Effector memory CD8-positive, alpha-beta T cell (primary cell): ENCODE measurements around the gene ZNF879.

Experiments used
- ATAC-seq: fragments of 150-1000 bp; cut with Tn5 transposase; replicated peaks from 2 replicates; pipeline ENCODE4 v1.10.0; 2021; ENCODE audit warnings: mild to moderate bottlenecking, moderate library complexity
- DNase-seq, 3 experiments: peaks; one replicate each; pipeline ENCODE4 v3.0.0; 2021
- H3K27ac Mint-ChIP-seq, 2 donors: one replicate each; pipeline ENCODE4 v1.8.0; 2022; ENCODE audit warnings: mild to moderate bottlenecking in 2 of 2, mixed read lengths in 2 of 2, moderate library complexity in 2 of 2
- H3K27me3 Mint-ChIP-seq, 2 donors: one replicate each; pipeline ENCODE4 v1.8.0; 2022; ENCODE audit warnings: mixed read lengths in 2 of 2
- H3K36me3 Mint-ChIP-seq: one replicate; pipeline ENCODE4 v1.8.0; 2022; ENCODE audit warnings: mild to moderate bottlenecking, moderate library complexity, mixed read lengths; ENCODE audit not compliant: insufficient read depth
- H3K4me1 Mint-ChIP-seq, 2 donors: one replicate each; pipeline ENCODE4 v1.8.0; 2022; ENCODE audit warnings: low read depth in 2 of 2, mixed read lengths in 2 of 2
- H3K4me3 Mint-ChIP-seq, 2 donors: one replicate each; pipeline ENCODE4 v1.8.0; 2022; ENCODE audit warnings: mild to moderate bottlenecking in 2 of 2, mixed read lengths in 2 of 2, moderate library complexity in 2 of 2
- H3K9me3 Mint-ChIP-seq, 2 donors: one replicate each; pipeline ENCODE4 v1.8.0; 2022; ENCODE audit warnings: mixed read lengths in 2 of 2

ZNF879 gene

DNA sequence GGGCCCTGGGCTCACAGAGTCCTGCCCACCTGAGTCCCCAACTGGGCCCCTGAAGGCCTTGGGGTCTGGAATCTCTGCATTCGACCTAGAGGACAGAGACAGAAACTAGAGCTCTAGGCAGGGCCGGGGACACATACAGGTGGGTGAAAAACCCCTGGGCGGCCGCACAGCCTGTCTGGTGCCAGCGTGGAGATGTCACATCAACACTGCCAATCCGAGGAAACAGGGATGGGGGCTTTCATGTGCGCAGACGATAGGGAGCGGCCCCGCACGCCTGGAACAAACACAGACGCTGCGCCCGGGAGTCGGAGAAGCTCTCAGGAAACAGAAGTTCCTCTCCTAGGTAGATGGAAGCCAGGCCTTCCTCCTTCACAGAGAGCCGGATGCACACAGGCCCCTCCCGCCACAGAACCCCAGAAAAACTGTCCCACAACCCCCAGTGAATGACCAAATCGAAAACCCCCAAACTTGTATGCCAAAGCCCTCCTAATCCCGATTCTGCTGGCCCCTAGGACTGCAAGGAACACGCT lies 30.3 kb upstream of the ZNF879 start:
- Mint-ChIP-seq H3K9me3 (no peaks in the 10 kb centered on the region), H3K27ac (no peak overlapping the region), H3K27me3 (peaks cover 23 to 53% of the 10 kb centered on the region in 2 donors), H3K4me1 (no peaks in the 10 kb centered on the region), H3K36me3 (no peaks in the 10 kb centered on the region), H3K4me3 (no peak overlapping the region)
- DNase-seq (no peak), ATAC-seq (no peak)

DNA sequence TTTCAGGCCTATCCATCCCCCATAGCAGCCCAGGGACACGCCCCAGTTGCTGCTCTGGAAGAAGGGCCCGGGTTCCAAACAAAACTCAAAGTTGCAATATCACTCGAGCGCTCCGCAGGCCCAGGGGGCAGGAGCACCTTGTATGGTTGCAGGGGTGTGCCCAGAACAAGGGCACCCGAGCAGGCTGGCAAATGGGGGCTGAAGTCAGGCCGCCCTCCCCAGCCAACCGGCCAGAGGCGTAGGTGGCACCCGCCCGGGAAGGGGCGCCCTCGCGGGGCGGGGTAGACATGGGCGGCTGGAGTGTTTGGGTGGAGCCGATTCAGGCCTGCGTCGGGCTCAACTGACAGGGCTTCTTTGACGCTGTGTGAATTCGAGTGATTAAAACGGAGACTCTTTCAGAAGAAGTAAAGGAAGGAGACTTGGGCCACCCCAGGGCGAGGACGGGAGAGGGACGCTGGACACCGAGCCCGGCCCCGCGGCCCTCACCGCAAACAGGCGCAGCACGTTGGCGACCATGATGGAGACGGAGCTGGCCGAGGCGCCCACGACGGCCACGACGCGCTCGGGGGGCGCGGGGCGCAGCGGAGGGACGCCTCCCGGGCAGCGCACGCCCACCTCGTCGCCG lies 29.5 kb upstream of the ZNF879 start:
- H3K27me3 Mint-ChIP-seq = peaks cover 23 to 53% of the 10 kb centered on the region in 2 donors
- no peaks in the 10 kb centered on the region for H3K36me3 Mint-ChIP-seq
- no peaks in the 10 kb centered on the region for H3K9me3 Mint-ChIP-seq
- DNase-seq = no peak
- no peak for ATAC-seq
- no peaks in the 10 kb centered on the region for H3K4me1 Mint-ChIP-seq
- no peak overlapping the region for H3K4me3 Mint-ChIP-seq
- no peak overlapping the region for H3K27ac Mint-ChIP-seq

DNA sequence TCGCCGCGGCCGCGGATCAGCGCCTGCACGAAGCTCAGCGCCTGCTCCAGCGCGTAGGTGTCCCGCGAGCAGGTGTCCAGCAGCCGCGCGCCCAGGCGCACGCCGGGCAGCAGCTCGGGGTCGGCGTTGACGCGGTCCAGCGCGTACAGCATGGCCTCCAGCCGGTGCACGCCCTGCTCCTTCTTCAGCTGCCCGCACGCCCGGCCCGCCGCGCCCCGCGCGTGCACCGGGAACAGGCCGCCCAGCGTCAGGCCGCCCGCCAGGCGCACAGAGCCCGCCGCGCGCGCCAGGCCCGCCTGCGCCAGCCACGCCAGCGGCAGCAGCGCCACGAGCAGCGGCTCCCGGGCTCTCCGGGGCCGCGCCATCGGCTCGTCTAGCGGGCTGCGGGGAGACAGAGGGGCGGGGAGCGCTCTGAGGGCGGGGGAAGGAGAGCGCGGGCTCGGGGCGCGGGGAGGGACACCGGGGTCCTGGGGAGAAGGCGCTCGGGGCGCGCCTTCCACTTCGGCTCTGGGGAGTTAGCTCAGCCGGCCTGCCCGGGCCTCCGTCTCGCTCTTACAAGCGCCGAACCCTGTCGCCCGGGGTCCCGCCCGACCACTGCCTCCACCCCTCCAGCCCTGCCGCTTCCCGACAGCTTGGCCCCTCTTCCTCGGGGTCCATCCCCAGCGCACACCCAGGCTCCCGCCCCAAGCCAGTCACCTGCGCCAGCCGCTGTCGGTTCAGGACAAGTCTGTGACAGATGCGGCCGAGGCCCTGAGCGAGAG lies 28.8 kb upstream of the ZNF879 start, which contains the start of gene GRM6:
Gene GRM6 (minus strand): TSS at position 741 of the 761 bp plus-strand sequence. CDS start 376 bp downstream, at position 365.
- H3K27me3 Mint-ChIP-seq = peaks cover 23 to 53% of the 10 kb centered on the region in 2 donors
- ATAC-seq (no peak), DNase-seq (no peak)
- no peaks in the 10 kb centered on the region for H3K4me1 Mint-ChIP-seq
- H3K27ac Mint-ChIP-seq = no peak within 1 kb of the TSS
- H3K36me3 Mint-ChIP-seq = no peaks in the 10 kb centered on the region
- H3K9me3 Mint-ChIP-seq = no peaks in the 10 kb centered on the region
- H3K4me3 Mint-ChIP-seq = no peak within 1 kb of the TSS

DNA sequence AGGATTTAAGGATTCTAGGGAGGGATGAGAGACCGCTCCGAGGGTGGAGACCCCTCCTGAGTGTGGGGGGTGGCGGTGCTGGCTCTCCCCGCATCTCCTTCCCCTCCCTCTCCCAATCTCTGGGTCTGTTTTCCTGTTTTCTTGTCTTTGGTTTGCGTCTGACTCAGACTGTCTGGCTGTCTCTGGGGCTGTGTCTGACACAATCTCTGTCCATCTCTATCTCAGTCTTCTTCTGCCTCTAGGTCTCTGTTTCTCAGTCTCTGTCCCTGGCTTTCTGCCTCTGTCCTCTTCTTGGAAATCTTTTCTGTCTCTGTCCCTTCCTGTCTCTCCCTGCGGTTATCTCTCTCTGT lies 28.3 kb upstream of the ZNF879 start:
- ATAC-seq = no peak
- Mint-ChIP-seq H3K27ac (no peak overlapping the region), H3K27me3 (peaks cover 23 to 55% of the 10 kb centered on the region in 2 donors), H3K4me3 (no peak overlapping the region), H3K36me3 (no peaks in the 10 kb centered on the region), H3K4me1 (no peaks in the 10 kb centered on the region), H3K9me3 (no peaks in the 10 kb centered on the region)
- DNase-seq = no peak

DNA sequence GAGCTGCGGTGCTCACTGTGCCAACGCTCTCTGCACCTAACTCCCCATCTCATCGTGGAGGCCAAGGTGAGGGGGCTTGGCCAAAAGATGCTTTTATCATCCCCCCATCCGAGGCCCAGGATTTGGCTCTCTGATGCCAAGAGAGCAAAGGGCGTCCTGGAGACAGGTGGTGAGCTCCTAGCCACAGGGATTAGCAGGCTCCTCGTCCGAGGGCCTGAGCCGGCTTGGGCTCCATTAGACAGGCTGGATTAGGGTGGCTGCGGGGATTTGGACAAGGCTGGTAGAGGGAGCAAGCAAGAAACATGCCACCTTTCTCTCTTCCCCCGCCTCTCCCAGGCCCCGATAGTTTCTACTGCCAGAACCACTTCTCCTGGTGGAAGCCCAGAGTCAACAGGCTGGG lies 27.4 kb upstream of the ZNF879 start:
- peaks cover 28 to 63% of the 10 kb centered on the region in 2 donors for H3K27me3 Mint-ChIP-seq
- DNase-seq = no peak
- no peaks in the 10 kb centered on the region for H3K4me1 Mint-ChIP-seq
- no peak overlapping the region for H3K27ac Mint-ChIP-seq
- no peak overlapping the region for H3K4me3 Mint-ChIP-seq
- H3K9me3 Mint-ChIP-seq = no peaks in the 10 kb centered on the region
- no peaks in the 10 kb centered on the region for H3K36me3 Mint-ChIP-seq
- no peak for ATAC-seq

DNA sequence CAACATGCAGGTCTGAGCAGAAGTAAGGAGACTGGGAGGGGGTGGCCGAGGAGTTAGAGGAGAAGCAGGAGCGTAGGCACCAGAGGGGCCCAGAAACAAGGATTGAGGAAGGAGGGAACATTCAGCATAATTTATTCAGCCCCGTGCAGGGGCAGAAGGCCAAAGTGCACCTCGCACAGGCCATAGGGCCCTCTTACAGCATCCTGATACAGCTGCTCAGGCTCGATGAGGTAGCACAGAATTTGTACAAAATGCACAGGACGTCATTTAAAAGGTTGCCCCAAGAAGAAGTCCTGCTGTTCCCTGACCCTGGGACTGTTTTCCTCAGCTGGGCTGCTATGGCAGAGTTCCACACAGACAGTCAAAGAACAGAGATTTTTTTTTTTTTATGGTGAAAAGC lies 26.4 kb upstream of the ZNF879 start:
- Mint-ChIP-seq H3K9me3 (no peaks in the 10 kb centered on the region), H3K36me3 (no peaks in the 10 kb centered on the region), H3K4me3 (no peak overlapping the region), H3K4me1 (no peaks in the 10 kb centered on the region), H3K27ac (no peak overlapping the region), H3K27me3 (peaks cover 37 to 64% of the 10 kb centered on the region in 2 donors)
- ATAC-seq (no peak), DNase-seq (no peak)

DNA sequence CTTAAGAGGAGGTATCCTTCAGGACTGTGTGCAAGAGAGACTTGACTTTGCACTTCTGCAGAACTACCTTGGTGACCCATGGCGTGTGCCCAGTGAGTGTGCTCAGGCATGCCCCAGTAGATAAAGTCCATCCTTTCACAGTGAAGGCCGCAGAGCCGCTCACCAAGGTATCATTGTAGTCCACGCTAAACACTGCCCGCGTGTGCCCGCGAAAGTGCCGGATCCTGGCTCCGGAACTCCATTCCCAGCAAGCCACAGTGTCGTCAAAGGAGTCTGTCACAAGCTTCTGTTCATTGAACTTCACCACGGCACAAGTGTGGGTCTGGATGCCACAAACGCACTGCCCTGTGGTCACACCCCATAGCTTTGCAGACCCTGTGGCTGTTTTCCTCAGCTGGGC lies 25.2 kb upstream of the ZNF879 start:
- ATAC-seq (no peak), DNase-seq (no peak)
- Mint-ChIP-seq H3K36me3 (no peaks in the 10 kb centered on the region), H3K4me3 (no peak overlapping the region), H3K27ac (no peak overlapping the region), H3K27me3 (peaks cover 39 to 52% of the 10 kb centered on the region in 2 donors), H3K9me3 (no peaks in the 10 kb centered on the region), H3K4me1 (no peaks in the 10 kb centered on the region)

DNA sequence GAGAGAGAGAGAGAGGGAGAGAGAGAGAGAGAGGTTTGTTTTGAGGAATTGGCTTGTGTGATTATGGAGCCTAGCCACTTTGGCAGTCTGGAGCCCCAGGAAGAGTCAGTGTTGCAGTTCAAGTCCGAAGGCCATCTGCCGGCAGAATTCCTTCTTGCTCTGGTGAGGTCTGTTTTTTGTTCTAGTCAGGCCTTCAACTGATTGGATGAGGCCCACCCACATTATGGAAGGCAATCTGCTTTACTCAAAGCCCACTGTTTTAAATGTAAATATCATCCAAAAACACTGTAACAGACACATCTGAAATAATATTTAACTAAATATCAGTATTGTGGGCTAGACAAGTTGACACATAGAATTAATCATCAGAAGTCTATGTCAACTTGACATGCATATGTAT lies 17.0 kb upstream of the ZNF879 start:
- no peak overlapping the region for H3K4me3 Mint-ChIP-seq
- H3K27me3 Mint-ChIP-seq = peaks cover 30 to 43% of the 10 kb centered on the region in 2 donors
- H3K4me1 Mint-ChIP-seq = no peaks in the 10 kb centered on the region
- peaks cover 0 to 8% of the 10 kb centered on the region in 2 donors for H3K9me3 Mint-ChIP-seq
- no peaks in the 10 kb centered on the region for H3K36me3 Mint-ChIP-seq
- DNase-seq (no peak), ATAC-seq (no peak)
- no peak overlapping the region for H3K27ac Mint-ChIP-seq

DNA sequence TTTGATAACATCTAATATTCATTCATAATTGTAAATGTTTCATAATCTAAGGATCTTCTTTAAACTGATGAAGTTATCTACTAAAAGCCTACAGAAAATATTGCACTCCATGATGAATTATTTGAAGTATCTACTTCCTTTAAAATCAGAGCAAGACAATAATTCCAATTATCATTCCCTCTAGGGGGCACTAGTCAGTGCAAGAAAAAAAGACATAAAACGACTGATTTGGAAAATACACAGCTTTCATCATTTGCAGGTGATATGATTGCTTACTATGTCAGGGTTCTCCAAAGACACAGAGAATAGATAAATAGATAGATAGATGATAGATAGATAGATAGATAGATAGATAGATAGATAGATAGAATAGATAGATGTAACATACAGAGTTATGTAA lies 14.9 kb upstream of the ZNF879 start:
- Mint-ChIP-seq H3K9me3 (peaks cover 0 to 12% of the 10 kb centered on the region in 2 donors), H3K4me3 (no peak overlapping the region), H3K4me1 (no peaks in the 10 kb centered on the region), H3K27me3 (peaks cover 27 to 38% of the 10 kb centered on the region in 2 donors), H3K27ac (no peak overlapping the region), H3K36me3 (no peaks in the 10 kb centered on the region)
- no peak for DNase-seq
- no peak for ATAC-seq

DNA sequence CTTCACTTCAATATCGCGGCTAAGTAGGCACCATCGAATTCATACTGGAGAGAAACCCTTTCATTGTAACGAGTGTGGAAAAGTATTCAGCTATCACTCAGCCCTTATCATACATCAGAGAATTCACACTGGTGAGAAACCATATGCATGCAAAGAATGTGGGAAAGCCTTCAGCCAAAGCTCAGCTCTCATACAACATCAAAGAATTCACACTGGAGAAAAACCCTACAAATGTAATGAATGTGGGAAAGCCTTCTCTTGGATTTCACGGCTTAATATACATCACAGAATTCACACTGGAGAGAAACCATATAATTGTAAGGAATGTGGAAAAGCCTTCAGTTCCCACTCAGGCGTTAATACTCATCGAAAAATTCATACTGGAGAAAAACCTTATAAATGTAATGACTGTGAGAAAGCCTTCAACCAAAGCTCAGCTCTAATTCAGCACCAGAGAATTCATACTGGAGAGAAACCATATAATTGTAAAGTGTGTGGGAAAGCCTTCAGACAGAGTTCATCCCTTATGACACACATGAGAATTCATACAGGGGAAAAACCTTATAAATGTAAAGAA lies 9.5 kb downstream of the ZNF879 start:
- Mint-ChIP-seq H3K27ac (no peak overlapping the region), H3K4me3 (no peak overlapping the region), H3K36me3 (peaks cover 35% of the 10 kb centered on the region), H3K27me3 (no peaks in the 10 kb centered on the region), H3K4me1 (no peaks in the 10 kb centered on the region), H3K9me3 (peaks cover 27 to 44% of the 10 kb centered on the region in 2 donors)
- DNase-seq = no peak
- no peak for ATAC-seq

DNA sequence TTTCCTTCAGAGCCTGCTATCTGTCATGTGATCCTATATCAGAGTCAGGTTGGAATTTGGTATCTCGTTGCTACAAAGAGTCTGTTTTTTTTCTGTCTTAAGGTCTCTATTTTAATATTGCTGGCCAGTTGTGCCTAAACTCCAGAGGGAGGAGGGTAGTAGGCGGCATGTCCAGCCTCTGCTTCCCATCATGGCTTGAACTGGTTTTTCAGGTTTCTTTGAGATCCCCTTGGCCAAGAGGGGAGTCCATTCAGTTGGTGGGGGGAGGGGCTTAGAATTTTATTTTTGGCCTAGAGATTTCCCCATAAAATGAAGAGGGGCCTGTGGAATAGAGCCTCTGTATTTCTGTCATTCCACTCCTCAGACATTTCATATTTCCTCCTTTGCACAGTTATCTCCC lies 21.2 kb downstream of the ZNF879 start:
- Mint-ChIP-seq H3K36me3 (no peaks in the 10 kb centered on the region), H3K27me3 (peaks cover 13 to 14% of the 10 kb centered on the region in 2 donors), H3K4me3 (no peak overlapping the region), H3K27ac (no peak overlapping the region), H3K4me1 (no peaks in the 10 kb centered on the region), H3K9me3 (peaks cover 9 to 19% of the 10 kb centered on the region in 2 donors)
- DNase-seq (no peak), ATAC-seq (no peak)

DNA sequence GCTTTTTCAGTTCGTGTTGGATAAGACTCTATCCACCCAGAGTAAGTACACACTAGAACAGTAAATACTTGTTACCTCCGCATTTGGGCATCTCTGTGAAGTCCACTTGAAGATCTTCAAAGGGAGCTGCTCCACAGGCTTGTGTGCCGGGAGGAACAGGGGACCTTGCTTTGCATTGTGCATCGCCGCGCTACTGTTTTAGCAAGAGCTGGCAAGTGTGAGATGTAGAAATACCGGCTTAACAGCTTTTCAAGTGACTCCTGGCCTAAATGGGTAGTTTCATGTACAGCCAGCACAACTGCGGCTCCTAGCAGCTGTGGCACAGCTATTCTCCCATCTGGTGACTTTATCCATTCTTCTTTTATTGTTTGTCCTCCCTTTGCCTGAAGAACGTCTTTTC lies 28.2 kb downstream of the ZNF879 start:
- H3K4me1 Mint-ChIP-seq = no peaks in the 10 kb centered on the region
- H3K36me3 Mint-ChIP-seq = no peaks in the 10 kb centered on the region
- H3K9me3 Mint-ChIP-seq = peaks cover 3 to 9% of the 10 kb centered on the region in 2 donors
- no peak overlapping the region for H3K27ac Mint-ChIP-seq
- no peak for ATAC-seq
- H3K27me3 Mint-ChIP-seq = peaks cover 33 to 34% of the 10 kb centered on the region in 2 donors
- H3K4me3 Mint-ChIP-seq = no peak overlapping the region
- no peak for DNase-seq

DNA sequence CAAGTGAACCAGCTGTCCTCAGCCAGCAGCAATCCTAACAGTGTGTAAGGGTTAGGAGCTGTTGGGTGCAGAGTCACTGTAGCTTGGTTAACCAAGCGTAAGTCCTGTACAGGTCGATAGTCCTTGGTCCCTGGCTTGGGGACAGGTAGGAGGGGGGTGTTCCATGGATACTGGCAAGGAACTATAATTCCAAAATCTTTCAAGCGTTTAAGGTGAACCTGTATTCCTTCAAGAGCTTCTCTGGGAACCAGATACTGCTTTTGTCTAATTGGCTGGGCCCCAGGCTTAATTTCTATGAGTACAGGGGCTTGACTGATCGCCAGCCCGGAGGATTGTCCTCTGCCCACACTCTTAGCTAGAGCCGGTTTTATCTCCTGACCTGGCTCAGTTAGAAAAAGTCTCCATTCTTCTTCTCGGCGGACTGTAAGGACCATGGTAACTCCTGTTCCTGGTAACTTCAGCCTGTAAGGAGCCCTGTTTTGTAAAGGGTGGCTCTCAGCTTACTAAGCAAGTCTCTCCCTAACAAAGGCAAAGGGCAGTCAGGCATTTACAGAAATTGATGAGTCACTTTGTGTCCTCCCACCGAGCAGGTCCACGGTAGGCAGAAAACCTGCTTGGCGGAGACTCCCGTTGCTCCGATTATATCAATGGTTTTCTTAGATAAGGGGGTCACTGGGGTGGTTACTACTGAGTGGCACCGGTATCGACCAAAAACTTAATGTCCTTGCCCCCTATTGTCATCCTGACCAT lies 30.6 kb downstream of the ZNF879 start:
- ATAC-seq = no peak
- no peak overlapping the region for H3K4me3 Mint-ChIP-seq
- no peak for DNase-seq
- peaks cover 0 to 1% of the 10 kb centered on the region in 2 donors for H3K9me3 Mint-ChIP-seq
- H3K4me1 Mint-ChIP-seq = no peaks in the 10 kb centered on the region
- no peaks in the 10 kb centered on the region for H3K36me3 Mint-ChIP-seq
- H3K27ac Mint-ChIP-seq = no peak overlapping the region
- H3K27me3 Mint-ChIP-seq = peaks cover 27 to 31% of the 10 kb centered on the region in 2 donors
